Stimulated activated CD8-positive, alpha-beta memory T cell treated with anti-CD3 and anti-CD28 coated beads, Interleukin-4, amount 100 ng/mL, for 1 hour (primary cell): Measurements from ENCODE around the gene AP2A1.

Experiments used
- DNase-seq, 2 donors: peaks; one replicate each; pipeline ENCODE4 v3.0.0-alpha.2; 2020; ENCODE audit warnings: low read depth in 2 of 2, low spot score in 1 of 2

AP2A1 gene

GRCh38 chr19:49792829-49793560, 26.2 kb downstream of the AP2A1 start:
- DNase-seq: no peak

- DNase-seq: no peak
Measured at GRCh38 chr19:49793561-49793840, 26.7 kb downstream of the AP2A1 start.

DNA sequence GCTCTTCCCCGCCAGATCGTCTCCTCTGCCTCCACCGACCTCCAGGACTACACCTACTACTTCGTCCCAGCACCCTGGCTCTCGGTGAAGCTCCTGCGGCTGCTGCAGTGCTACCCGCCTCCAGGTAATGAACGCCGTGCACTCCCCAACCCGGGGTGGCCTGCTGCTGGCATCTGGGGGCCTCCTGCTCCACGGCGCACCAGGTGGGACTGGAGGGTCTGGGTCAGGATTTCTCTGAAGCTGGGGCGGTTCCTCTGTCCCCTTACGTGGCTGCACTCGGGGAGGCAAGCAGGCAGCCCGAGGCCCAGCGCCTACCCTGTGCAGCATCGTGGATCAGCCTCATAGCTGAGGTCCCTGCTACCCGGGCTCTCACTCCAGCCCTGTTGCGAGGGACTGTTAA, 28.8 kb downstream of the AP2A1 start:
- no peak for DNase-seq

DNA sequence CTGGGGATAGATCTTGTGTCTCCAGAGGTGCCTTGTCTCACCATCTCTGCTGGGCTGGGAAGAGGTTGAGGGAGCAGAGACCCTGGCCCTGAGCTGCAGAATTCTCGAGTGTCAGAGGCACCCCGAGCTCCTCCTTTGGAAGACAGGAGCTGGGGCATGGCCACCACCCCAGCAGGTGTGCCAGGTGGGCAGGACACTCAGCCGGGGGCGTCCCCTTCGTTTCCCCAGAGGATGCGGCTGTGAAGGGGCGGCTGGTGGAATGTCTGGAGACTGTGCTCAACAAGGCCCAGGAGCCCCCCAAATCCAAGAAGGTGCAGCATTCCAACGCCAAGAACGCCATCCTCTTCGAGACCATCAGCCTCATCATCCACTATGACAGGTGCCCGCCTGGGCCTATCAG, 31.8 kb downstream of the AP2A1 start:
- DNase-seq: no peak

DNA sequence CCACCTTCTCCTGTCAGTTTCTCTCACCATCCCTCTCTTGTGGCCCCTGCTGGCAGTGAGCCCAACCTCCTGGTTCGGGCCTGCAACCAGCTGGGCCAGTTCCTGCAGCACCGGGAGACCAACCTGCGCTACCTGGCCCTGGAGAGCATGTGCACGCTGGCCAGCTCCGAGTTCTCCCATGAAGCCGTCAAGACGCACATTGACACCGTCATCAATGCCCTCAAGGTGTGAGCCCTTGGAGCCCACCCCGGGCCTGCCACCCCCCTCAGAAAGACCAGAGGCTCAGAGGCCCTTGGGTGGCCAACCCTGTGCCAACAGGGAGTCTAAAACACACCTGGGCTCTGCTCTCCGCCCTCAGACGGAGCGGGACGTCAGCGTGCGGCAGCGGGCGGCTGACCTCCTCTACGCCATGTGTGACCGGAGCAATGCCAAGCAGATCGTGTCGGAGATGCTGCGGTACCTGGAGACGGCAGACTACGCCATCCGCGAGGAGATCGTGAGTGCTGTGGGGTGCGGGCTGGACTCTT, 32.5 kb downstream of the AP2A1 start:
- no peak for DNase-seq

DNA sequence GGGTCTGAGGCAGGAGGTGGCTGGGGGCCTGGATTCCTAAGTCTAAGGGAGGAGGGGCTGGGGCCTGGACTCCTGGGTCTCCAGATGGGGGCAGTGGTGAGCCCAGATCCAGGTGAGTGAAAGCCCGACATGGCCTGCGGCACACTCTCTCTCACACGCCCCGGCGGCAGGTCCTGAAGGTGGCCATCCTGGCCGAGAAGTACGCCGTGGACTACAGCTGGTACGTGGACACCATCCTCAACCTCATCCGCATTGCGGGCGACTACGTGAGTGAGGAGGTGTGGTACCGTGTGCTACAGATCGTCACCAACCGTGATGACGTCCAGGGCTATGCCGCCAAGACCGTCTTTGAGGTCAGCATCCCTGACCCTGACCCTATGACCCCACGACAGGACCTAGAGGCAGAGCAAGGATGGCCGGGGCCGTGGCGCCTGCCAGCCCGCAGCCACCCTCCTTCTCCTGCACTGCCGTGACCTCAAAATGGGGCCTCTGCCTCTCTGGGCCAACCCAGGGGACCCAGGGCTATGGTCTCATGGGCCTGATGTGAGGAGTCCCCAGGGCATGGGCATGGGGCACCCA, 33.1 kb downstream of the AP2A1 start:
- DNase-seq: no peak

DNA sequence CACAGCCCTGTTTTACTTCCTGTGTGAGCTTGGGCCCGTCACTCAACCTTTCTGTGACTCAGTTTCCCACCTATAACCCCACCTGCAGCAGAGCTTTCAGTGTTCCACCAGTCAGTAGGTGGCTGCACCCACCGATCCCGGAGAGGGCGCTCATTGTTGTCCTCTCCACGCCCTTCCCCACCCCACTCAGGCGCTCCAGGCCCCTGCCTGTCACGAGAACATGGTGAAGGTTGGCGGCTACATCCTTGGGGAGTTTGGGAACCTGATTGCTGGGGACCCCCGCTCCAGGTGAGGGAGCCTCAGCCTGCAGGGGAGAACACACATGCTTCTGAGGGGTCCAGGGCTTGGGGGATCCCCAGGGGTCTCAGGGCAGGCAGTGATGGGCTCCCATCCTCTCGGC, 34.0 kb downstream of the AP2A1 start:
- no peak for DNase-seq

GRCh38 chr19:49801401-49801888, 34.6 kb downstream of the AP2A1 start:
- no peak for DNase-seq

- no peak for DNase-seq
Measured at GRCh38 chr19:49801966-49802661, 35.3 kb downstream of the AP2A1 start.

GRCh38 chr19:49802836-49803528, 36.2 kb downstream of the AP2A1 start:
- DNase-seq: no peak

DNA sequence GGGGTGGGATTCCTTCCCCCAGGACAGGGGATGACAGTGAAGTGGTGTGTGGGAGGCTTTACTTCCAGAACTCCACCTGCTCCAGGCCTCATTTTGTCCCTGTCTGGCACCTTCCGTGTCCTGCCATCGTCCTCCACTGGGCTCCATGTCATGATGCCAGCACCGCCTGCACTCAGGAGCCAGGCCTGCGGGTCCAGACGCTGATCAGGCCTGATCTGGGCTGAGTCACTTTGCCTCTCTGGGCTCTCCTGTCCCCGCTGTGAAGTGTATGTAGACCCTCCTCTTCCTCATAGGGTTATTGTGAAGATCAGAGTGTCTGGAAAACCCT, 36.7 kb downstream of the AP2A1 start:
- DNase-seq: no peak

GRCh38 chr19:49805822-49806619, 39.2 kb downstream of the AP2A1 start:
- DNase-seq: no peak

DNA sequence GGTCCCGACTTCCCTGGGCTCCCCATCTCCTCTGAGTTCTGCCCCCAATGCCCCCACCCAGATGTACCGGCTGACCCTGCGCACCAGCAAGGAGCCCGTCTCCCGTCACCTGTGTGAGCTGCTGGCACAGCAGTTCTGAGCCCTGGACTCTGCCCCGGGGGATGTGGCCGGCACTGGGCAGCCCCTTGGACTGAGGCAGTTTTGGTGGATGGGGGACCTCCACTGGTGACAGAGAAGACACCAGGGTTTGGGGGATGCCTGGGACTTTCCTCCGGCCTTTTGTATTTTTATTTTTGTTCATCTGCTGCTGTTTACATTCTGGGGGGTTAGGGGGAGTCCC, 39.8 kb downstream of the AP2A1 start:
- DNase-seq: no peak

DNA sequence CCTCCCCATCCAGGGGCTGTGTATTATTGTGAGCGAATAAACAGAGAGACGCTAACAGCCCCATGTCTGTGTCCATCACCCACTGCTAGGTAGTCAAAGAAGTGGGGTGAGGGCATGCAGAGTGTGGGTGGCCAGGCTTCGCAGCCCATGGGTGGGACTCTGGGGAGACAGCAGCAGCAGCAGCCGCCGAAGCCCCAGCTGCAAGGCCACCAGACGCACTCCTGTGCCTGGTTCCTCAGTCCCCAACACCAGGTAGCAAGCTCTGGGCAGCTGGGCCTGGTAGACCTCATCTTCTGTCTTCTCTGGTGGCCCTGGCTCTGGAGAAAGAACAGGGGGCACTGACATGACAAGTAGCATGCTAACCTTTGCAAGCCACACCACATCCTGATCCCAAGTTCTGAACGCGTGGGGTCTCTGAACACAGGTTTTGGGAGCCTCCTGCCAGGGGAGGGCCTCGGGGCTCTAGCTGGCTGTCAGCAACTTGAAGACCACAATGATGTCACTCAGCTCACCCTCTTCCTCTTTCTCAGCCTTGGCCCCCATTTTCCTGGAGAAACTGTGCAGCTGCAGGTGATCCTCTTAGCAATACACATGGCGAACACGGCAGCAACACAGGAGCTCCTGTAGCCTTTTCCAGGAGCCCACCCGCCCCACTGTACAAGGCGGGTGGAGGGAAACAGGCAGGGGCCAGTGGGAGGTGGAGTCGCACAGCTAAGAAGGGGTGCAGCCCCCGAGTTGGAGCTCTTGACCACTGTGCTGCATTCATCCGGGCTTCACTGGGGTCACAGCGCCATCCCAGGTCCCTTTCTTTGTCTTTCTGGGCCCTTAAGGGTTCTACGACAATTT, 40.5 kb downstream of the AP2A1 start:
- no peak for DNase-seq

DNA sequence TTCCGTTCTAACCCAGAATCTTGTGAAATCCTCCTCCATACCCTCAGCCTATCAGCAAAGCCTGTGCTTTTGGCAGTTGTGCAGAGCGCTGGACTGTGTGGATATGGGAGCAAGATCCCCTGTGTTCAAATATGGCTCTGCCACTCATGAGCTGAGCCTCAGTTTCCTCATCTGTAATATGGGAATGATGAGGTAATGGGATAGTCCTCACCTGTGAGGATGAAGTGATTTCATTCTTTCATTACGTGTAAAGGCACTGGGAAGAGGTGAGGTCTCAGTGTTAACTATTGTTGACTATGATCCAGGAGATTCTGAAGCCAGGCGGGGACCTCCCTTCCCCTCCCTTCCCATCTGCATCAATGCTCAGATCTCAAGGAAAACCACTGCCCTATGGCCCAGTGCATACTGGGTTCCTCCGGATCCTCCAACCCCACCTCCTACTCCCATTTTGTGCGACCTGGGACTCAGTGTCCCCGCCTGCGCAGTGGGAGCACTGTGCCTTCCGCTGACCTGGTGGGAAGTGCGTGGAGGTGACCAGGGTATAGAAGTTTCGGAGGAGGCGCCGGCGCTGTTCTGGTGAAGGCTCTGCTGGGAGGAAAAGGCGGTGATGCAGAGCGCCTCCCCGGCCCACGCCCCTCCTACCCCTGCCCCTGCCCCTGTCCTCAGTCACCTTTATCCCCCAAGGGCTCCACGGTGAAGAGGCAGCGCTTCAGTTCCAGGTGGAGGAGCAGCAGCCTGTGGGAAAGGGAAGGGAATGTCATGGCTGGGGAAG, 41.3 kb downstream of the AP2A1 start:
- no peak for DNase-seq

DNA sequence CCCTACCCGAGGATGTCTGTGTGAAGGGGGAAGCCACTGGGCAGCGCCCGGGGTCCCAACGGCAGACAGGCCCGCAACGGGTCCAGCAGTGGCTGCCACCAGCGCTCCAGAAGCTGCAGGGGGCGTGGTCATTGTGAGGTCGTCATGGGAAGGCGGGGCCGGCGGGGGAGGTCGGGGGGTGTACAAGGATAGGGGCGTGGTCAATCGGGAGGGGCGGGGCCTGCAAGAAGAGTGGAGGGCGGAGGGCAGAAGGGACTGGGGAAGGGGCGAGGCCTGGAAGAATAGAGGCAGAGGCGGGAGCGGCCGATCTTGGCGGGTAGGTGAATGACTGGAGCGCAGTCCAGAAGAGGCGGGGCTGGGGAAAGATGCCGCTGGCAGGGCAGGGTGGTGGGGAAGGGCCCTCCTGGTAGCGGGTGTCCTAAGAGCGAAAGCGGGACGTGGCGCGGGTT, 41.9 kb downstream of the AP2A1 start:
- peak; percentile 74 for DNase-seq

GRCh38 chr19:49809160-49809940, 42.5 kb downstream of the AP2A1 start:
- DNase-seq: peak in 1 of 2 donors; percentile 33

DNA sequence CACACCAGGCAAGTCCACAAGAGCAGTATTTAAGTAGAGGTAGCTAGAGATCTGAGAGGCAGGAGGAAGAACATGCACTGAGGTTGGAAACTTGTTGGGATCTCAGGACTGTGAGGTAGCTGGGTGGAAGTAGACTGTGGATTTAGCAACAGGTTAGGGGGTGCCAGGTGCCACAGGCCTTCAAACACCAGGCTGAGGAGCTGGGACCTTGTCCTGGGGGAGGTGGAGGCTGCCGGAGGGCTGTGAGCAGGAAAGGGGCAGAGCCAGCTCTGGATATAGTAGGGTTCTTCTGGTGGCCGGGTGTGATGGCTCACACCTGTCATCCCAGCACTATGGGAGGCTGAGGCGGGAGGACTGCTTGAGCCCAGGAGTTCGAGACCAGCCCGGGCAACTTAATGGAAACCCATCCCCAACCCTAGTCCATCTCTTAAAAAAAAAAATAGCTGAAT, 43.2 kb downstream of the AP2A1 start:
- DNase-seq: no peak

DNA sequence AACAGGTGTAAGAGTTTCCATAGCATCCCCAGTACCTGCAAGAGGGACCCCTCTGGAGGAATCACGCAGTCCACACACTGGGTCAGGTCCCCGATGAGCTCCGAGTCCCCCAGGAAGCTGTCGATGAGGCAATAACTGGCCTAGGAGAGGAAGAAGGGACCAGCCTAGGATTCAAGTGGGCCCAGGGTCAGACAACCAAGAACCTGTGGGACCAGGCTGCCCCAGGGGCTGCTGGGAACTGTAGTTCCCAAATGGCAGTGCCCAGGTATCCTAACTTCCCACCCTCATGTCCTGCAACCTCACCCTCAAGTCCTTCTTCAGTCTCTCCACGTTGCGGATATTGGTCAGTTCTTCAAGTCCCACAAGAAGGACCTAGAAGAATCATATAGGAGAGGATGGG, 44.5 kb downstream of the AP2A1 start:
- no peak for DNase-seq
